HepG2 (cell line): Measurements from ENCODE around the gene ATP23. TPM values are rescaled to one million over a fixed set of nuclear protein-coding genes. Genes with fewer than 3 reads are reported as not detected.

Experiments
- ATAC-seq: fragments of 200-7000 bp; cut with Tn5 transposase; 3 replicates; pipeline ENCODE4 v1.9.1; 2020; ENCODE audit warnings: mild to moderate bottlenecking, moderate library complexity
- BruUV-seq: library from RNA; stranded (reverse); fragments of 400-500 nt; replicated peaks from 2 replicates; lab custom pipeline; 2021; lab: Mats Ljungman, UMichigan
- CTCF ChIA-PET: fragments of 300-600 bp; formaldehyde crosslinking; extraction: SDS; loops from one replicate; lab custom pipeline; 2021; ENCODE audit warnings: low total read pairs, inconsistent platforms, low intra/inter-chr PET ratio; lab: Yijun Ruan, JAX
- POLR2A ChIA-PET: fragments of 350-600 bp; sonication (Branson Sonifier 250); formaldehyde crosslinking; loops from one replicate; lab custom pipeline; 2020; ENCODE audit warnings: antibody characterized with exemption, inconsistent platforms; lab: Yijun Ruan, JAX
- DNase-seq: peaks from one replicate; pipeline ENCODE4 v3.0.0-alpha.2; 2015; ENCODE audit warnings: low spot score
- FAIRE-seq: peaks from 3 replicates; lab custom pipeline; 2011; peaks lifted over from hg19 to GRCh38; lab: Jason Lieb, UNC
- H2AFZ ChIP-seq: one replicate; pipeline ENCODE4 v1.6.1; 2011; ENCODE audit warnings: low read length, inconsistent platforms
- H3K27ac ChIP-seq: fragments of 300-600 bp; 3 replicates; pipeline ENCODE4 v1.8.0; 2011; ENCODE audit warnings: mixed run types, mild to moderate bottlenecking, mixed read lengths, low read length, inconsistent platforms; ENCODE audit not compliant: insufficient read depth; ENCODE audit errors: extremely low read length
- H3K27me3 ChIP-seq, 2 experiments: fragments of 200-600 bp in 1 of 2; 2 replicates in 1 of 2; 3 replicates in 1 of 2; pipeline versions ENCODE4 v1.6.0 to v1.8.0; 2011; ENCODE audit warnings: low read length in 2 of 2, mild to moderate bottlenecking in 2 of 2, moderate library complexity in 2 of 2, inconsistent platforms in 1 of 2; ENCODE audit not compliant: insufficient read depth in 2 of 2, control insufficient read depth in 1 of 2
- H3K36me3 ChIP-seq, 2 experiments: fragments of 200-600 bp in 1 of 2; replicated peaks in 1 of 2; 2 replicates in 1 of 2; 3 replicates in 1 of 2; pipeline versions ENCODE4 v1.5.1 to v1.8.0; 2011; ENCODE audit warnings: low read length in 2 of 2, inconsistent platforms in 1 of 2; ENCODE audit not compliant: insufficient read depth in 2 of 2, control insufficient read depth in 1 of 2
- H3K4me1 ChIP-seq: 2 replicates; pipeline ENCODE4 v1.5.1; 2012; ENCODE audit warnings: low read length, inconsistent platforms; ENCODE audit not compliant: insufficient read depth
- H3K4me2 ChIP-seq: 2 replicates; pipeline ENCODE4 v1.6.0; 2011; ENCODE audit warnings: low read depth, low read length, inconsistent platforms
- H3K4me3 ChIP-seq, 3 experiments: fragments of 200-600 bp in 1 of 3; sonication (generic), shearing (Covaris generic) in 1 of 3; replicated peaks in 1 of 3; 2 replicates each; pipeline ENCODE4 v1.5.1; 2011 to 2016; ENCODE audit warnings: low read length in 3 of 3, inconsistent platforms in 2 of 3, low read depth in 2 of 3, mild to moderate bottlenecking in 2 of 3, control low read depth in 1 of 3, mixed read lengths in 1 of 3; ENCODE audit not compliant: insufficient read depth in 1 of 3
- H3K79me2 ChIP-seq: one replicate; pipeline ENCODE4 v1.6.1; 2011; ENCODE audit warnings: low read length, inconsistent platforms; ENCODE audit not compliant: insufficient read depth
- H3K9ac ChIP-seq: 2 replicates; pipeline ENCODE4 v1.6.0; 2011; ENCODE audit warnings: mild to moderate bottlenecking, low read depth, low read length, inconsistent platforms; ENCODE audit not compliant: insufficient read depth
- H3K9me3 ChIP-seq: 2 replicates; pipeline ENCODE4 v1.5.1; 2012; ENCODE audit warnings: mild to moderate bottlenecking, low read length
- H4K20me1 ChIP-seq: 2 replicates; pipeline ENCODE4 v1.6.0; 2011; ENCODE audit warnings: inconsistent platforms, mild to moderate bottlenecking, low read length, moderate library complexity; ENCODE audit not compliant: insufficient read depth
- CEBPB ChIP-seq: IDR thresholded peaks from 2 replicates; pipeline ENCODE4 v1.6.1; 2011; ENCODE audit warnings: low read depth, low read length, improper control_type of control experiment, borderline replicate concordance
- ELF3 ChIP-seq: IDR thresholded peaks from 2 replicates; pipeline ENCODE4 v1.6.1; 2016; ENCODE audit warnings: missing genetic modification reagents, missing compliant biosample characterization
- FOXA1 ChIP-seq, 2 experiments: fragments of 450-650 bp in 1 of 2; sonication (generic) in 1 of 2; formaldehyde crosslinking in 1 of 2; IDR thresholded peaks; 2 replicates each; pipeline versions ENCODE4 v1.4.0 to v1.6.1; 2016 to 2020; ENCODE audit warnings: missing genetic modification reagents in 1 of 2
- HES4 ChIP-seq: sonication (generic); formaldehyde crosslinking; IDR thresholded peaks from 2 replicates; pipeline ENCODE4 v1.9.0; 2021; ENCODE audit warnings: mild to moderate bottlenecking, missing genetic modification reagents, borderline replicate concordance
- SALL1 ChIP-seq: sonication (generic); formaldehyde crosslinking; IDR thresholded peaks from 2 replicates; pipeline ENCODE4 v1.8.0; 2022; ENCODE audit warnings: mild to moderate bottlenecking, missing genetic modification reagents
- SAP130 ChIP-seq: IDR thresholded peaks from 2 replicates; pipeline ENCODE4 v1.6.1; 2016; ENCODE audit warnings: low read depth
- THAP11 ChIP-seq: IDR thresholded peaks from 2 replicates; pipeline ENCODE4 v1.6.1; 2016; ENCODE audit warnings: missing biosample characterization, missing genetic modification reagents
- ZNF274 ChIP-seq: sonication (generic); formaldehyde crosslinking; IDR thresholded peaks from 2 replicates; pipeline ENCODE4 v1.5.1; 2020; ENCODE audit warnings: mild to moderate bottlenecking, missing genetic modification reagents
- ZNF614 ChIP-seq: IDR thresholded peaks from 2 replicates; pipeline ENCODE4 v1.6.1; 2018; ENCODE audit warnings: missing biosample characterization, missing genetic modification reagents, inconsistent platforms, borderline replicate concordance
- WGBS: methylation state at CpG from one replicate; pipeline ENCODE4 v1.1.6; 2017; ENCODE audit warnings: low lambda C conversion rate; 5-methylcytosine and 5-hydroxymethylcytosine counted together
- in situ Hi-C: cut with HindIII; loops from 2 replicates; pipeline ENCODE4 v1.10.0; 2017; ENCODE audit warnings: low pct_unique_long_range_greater_than_20kb; ENCODE audit not compliant: extremely low pct_ligation_motif_present
- intact Hi-C: fragments of 100-400 bp; cut with micrococcal nuclease; formaldehyde crosslinking; loops from one replicate; pipeline ENCODE4 v1.10.0; 2022; ENCODE audit not compliant: unreplicated experiment
- polyA plus RNA-seq, 8 experiments: library from polyadenylated mRNA; depleted of rRNA in 3 of 8; stranded (reverse) in 7 of 8; unstranded in 1 of 8; fragments of >200 nt; fragmentation: Illumina TruSeq in 4 of 8; extraction: Trizol in 4 of 8; gene quantifications; 2 replicates each; pipeline versions ENCODE4 v1.2.1 to v1.2.3, GENCODE V29; 2011 to 2016; ENCODE audit warnings: low read depth in 4 of 8, missing spikeins in 1 of 8, mixed read lengths in 1 of 8; ENCODE audit not compliant: insufficient read depth in 1 of 8
- total RNA-seq, 5 experiments: library from RNA; depleted of rRNA; stranded (reverse); fragments of >200 nt; fragmentation: Illumina TruSeq; extraction: Trizol; gene quantifications; 2 replicates each; pipeline ENCODE4 v1.2.3, GENCODE V29; 2016; ENCODE audit warnings: low read depth in 1 of 5
- TF ChIP-seq, protein P1 (sequence below): sonication (generic); formaldehyde crosslinking; IDR thresholded peaks from 2 replicates; pipeline ENCODE4 v1.4.0; 2020; ENCODE audit warnings: missing genetic modification reagents, borderline replicate concordance
- TF ChIP-seq, protein P2 (sequence below): sonication (generic); formaldehyde crosslinking; IDR thresholded peaks from 2 replicates; pipeline ENCODE4 v1.4.0; 2020; ENCODE audit warnings: mild to moderate bottlenecking, missing genetic modification reagents
- TF ChIP-seq, protein P3 (sequence below): sonication (generic); formaldehyde crosslinking; IDR thresholded peaks from 2 replicates; pipeline ENCODE4 v1.5.1; 2020; ENCODE audit warnings: mild to moderate bottlenecking, missing genetic modification reagents, moderate library complexity

The ATP23 gene
- total and polyA plus RNA-seq, 2 of the 13 experiments (the other 11 are each of a cell fraction or from before 2014, with no cell fraction given): 12.1 to 14.7 TPM

DNA sequence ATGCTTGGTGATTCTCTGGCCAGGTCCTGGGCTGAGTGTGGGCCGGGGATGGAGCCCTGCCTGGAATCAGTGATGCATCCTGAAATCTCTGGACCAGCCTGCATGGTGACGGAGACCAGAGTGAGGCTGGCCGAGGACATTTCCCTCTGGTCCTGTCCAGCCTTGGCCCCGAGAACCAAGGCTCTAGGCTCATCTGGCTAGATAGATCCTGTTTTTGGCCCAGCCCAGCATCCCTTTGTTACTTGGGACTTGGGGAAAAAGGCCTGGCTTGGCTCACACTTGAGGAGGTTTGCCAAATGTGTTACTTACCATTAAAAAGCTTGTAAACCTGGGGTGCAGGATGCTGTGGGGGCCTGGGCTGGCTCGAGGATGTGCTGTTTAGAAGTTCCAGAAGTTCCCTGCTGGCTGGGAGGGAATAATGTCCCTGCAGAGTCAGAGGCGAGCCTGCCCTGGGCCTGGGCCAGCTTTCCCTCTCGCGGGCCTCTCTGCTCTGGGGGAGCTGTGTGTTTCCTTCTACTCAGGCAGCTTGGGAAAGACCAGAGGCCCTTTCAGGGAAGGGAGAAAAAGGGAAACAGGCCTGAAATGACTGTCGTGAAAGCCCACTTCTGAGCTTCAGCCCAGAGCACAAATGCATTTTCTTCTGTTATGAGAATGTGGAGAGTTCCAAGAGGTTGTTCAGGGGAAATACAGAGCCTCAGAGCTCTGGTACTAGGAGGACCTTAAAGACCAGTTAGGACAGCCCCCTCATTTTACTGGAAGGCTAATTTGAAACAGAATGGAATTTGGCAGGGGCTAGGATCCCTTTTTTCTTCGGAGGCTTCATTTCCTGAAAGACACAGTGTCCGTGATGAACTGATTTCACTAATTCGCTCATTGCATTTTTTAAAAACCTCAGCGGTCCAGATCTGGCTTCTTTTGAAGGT lies 47.7 kb upstream of the ATP23 start:
- H3K27me3 ChIP-seq: peaks cover 8 to 69% of the 10 kb centered on the region in 2 experiments; a peak in 4 of 5 replicates
- peak overlapping the region; percentile 24 to 41 (median 25); a peak in 2 of 6 replicates for H3K4me3 ChIP-seq
- H3K27ac ChIP-seq: no peak overlapping the region
- H3K4me2 ChIP-seq: peak overlapping the region; percentile 81
- peak; percentile 62 for DNase-seq
- ATAC-seq: peak; percentile 83
- no peaks in the 10 kb centered on the region for H3K79me2 ChIP-seq
- ChIA-PET POLR2A (interaction anchor here (0.7 to 6.1 kb wide), 9 partner anchors 9 to 121 kb away, joined by 3 to 110 read pairs (median 3); partner anchors contain the start of genes CTDSP2, EEF1AKMT3 and METTL1), CTCF (interaction anchor here (1.1 kb wide), 1 partner anchor 11 kb away, joined by 5 read pairs; no protein-coding TSS in a partner anchor)
- no peaks in the 10 kb centered on the region for H3K36me3 ChIP-seq
- in situ Hi-C loops: no loop called here
- intact Hi-C loops: no loop called here
- FAIRE-seq: no peak
- no peaks in the 10 kb centered on the region for H3K9me3 ChIP-seq
- H4K20me1 ChIP-seq: no peaks in the 10 kb centered on the region
- BruUV-seq: no TSS peak
- H2AFZ ChIP-seq: peak overlapping the region; percentile 96
- peaks cover 61% of the 10 kb centered on the region for H3K4me1 ChIP-seq
- WGBS: 10% methylated on average over 12 of the region's 13 CpGs
- peak overlapping the region; percentile 54; the same call in 1 of the 2 replicates for H3K9ac ChIP-seq
- TF ChIP-seq THAP11 (CRISPR knock-in tag) (0 out of 2 replicates have a peak, but pooled peaks have one; percentile 18), CEBPB (peak; percentile 65), HES4 (CRISPR knock-in tag) (no peak), ZNF274 (CRISPR knock-in tag) (no peak), FOXA1 (IDR thresholded peaks at IDR 0.05) (no peak), FOXA1 (CRISPR knock-in tag; IDR thresholded peaks at IDR 0.05) (no peak), SAP130 (CRISPR knock-in tag) (0 out of 2 replicates have a peak, but pooled peaks have one; percentile 10), ZNF614 (CRISPR knock-in tag) (0 out of 2 replicates have a peak, but pooled peaks have one; percentile 16), ELF3 (peak; percentile 47; the same call in 1 of the 2 replicates), SALL1 (CRISPR knock-in tag) (peak; percentile 24; the same call in 1 of the 2 replicates)
- TF ChIP-seq, protein P1, sequence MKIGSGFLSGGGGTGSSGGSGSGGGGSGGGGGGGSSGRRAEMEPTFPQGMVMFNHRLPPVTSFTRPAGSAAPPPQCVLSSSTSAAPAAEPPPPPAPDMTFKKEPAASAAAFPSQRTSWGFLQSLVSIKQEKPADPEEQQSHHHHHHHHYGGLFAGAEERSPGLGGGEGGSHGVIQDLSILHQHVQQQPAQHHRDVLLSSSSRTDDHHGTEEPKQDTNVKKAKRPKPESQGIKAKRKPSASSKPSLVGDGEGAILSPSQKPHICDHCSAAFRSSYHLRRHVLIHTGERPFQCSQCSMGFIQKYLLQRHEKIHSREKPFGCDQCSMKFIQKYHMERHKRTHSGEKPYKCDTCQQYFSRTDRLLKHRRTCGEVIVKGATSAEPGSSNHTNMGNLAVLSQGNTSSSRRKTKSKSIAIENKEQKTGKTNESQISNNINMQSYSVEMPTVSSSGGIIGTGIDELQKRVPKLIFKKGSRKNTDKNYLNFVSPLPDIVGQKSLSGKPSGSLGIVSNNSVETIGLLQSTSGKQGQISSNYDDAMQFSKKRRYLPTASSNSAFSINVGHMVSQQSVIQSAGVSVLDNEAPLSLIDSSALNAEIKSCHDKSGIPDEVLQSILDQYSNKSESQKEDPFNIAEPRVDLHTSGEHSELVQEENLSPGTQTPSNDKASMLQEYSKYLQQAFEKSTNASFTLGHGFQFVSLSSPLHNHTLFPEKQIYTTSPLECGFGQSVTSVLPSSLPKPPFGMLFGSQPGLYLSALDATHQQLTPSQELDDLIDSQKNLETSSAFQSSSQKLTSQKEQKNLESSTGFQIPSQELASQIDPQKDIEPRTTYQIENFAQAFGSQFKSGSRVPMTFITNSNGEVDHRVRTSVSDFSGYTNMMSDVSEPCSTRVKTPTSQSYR (CRISPR knock-in tag): 0 out of 2 replicates have a peak, but pooled peaks have one; percentile 9
- TF ChIP-seq, protein P2, sequence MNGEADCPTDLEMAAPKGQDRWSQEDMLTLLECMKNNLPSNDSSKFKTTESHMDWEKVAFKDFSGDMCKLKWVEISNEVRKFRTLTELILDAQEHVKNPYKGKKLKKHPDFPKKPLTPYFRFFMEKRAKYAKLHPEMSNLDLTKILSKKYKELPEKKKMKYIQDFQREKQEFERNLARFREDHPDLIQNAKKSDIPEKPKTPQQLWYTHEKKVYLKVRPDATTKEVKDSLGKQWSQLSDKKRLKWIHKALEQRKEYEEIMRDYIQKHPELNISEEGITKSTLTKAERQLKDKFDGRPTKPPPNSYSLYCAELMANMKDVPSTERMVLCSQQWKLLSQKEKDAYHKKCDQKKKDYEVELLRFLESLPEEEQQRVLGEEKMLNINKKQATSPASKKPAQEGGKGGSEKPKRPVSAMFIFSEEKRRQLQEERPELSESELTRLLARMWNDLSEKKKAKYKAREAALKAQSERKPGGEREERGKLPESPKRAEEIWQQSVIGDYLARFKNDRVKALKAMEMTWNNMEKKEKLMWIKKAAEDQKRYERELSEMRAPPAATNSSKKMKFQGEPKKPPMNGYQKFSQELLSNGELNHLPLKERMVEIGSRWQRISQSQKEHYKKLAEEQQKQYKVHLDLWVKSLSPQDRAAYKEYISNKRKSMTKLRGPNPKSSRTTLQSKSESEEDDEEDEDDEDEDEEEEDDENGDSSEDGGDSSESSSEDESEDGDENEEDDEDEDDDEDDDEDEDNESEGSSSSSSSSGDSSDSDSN (CRISPR knock-in tag): peak; percentile 78
- TF ChIP-seq, protein P3, sequence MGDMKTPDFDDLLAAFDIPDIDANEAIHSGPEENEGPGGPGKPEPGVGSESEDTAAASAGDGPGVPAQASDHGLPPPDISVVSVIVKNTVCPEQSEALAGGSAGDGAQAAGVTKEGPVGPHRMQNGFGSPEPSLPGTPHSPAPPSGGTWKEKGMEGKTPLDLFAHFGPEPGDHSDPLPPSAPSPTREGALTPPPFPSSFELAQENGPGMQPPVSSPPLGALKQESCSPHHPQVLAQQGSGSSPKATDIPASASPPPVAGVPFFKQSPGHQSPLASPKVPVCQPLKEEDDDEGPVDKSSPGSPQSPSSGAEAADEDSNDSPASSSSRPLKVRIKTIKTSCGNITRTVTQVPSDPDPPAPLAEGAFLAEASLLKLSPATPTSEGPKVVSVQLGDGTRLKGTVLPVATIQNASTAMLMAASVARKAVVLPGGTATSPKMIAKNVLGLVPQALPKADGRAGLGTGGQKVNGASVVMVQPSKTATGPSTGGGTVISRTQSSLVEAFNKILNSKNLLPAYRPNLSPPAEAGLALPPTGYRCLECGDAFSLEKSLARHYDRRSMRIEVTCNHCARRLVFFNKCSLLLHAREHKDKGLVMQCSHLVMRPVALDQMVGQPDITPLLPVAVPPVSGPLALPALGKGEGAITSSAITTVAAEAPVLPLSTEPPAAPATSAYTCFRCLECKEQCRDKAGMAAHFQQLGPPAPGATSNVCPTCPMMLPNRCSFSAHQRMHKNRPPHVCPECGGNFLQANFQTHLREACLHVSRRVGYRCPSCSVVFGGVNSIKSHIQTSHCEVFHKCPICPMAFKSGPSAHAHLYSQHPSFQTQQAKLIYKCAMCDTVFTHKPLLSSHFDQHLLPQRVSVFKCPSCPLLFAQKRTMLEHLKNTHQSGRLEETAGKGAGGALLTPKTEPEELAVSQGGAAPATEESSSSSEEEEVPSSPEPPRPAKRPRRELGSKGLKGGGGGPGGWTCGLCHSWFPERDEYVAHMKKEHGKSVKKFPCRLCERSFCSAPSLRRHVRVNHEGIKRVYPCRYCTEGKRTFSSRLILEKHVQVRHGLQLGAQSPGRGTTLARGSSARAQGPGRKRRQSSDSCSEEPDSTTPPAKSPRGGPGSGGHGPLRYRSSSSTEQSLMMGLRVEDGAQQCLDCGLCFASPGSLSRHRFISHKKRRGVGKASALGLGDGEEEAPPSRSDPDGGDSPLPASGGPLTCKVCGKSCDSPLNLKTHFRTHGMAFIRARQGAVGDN (CRISPR knock-in tag): peak; percentile 46
